Cardiac muscle cell (in vitro differentiated cells and primary cell): ENCODE results near the gene VSIR. TPM values are rescaled to one million over a fixed set of nuclear protein-coding genes. Genes with fewer than 3 reads are reported as not detected.
A peak's percentile ranks its signal among the peaks of the same experiment; 100 is the strongest.

Source experiments
- DNase-seq, 2 donors: peaks; one replicate each; pipeline versions ENCODE4 v3.0.0 to v3.0.0-alpha.2; 2010 to 2017; ENCODE audit warnings: low read depth in 1 of 2, low spot score in 1 of 2
- H3K27ac ChIP-seq: fragments of 200-600 bp; sonication (generic); 2 replicates; pipeline ENCODE4 v1.5.1; 2016
- H3K27me3 ChIP-seq: fragments of 200-600 bp; sonication (generic); 2 replicates; pipeline ENCODE4 v1.6.0; 2016; ENCODE audit warnings: control low read depth
- H3K36me3 ChIP-seq: fragments of 200-600 bp; sonication (generic); 2 replicates; pipeline ENCODE4 v1.5.1; 2016; ENCODE audit warnings: control low read depth
- H3K4me1 ChIP-seq: fragments of 200-600 bp; sonication (generic); 2 replicates; pipeline ENCODE4 v1.8.1; 2017; ENCODE audit warnings: low read depth, mild to moderate bottlenecking, mixed run types
- H3K4me3 ChIP-seq: fragments of 200-600 bp; sonication (generic); 2 replicates; pipeline ENCODE4 v1.5.1; 2016; ENCODE audit warnings: mild to moderate bottlenecking
- H3K9me3 ChIP-seq: fragments of 200-600 bp; sonication (generic); 2 replicates; pipeline ENCODE4 v1.5.1; 2017; ENCODE audit warnings: low read depth, mild to moderate bottlenecking, control low read depth
- CTCF ChIP-seq: IDR thresholded peaks from 2 replicates; pipeline ENCODE4 v1.5.1; 2012; ENCODE audit warnings: low read depth, mild to moderate bottlenecking, low read length
- polyA plus RNA-seq: library from polyadenylated mRNA; unstranded; fragments of >200 nt; fragmentation: Nextera tagmentation; extraction: Ambion mirVana; gene quantifications from 2 replicates; pipeline ENCODE4 v1.2.1, GENCODE V29; 2016
- total RNA-seq: library from RNA; depleted of rRNA; stranded (reverse); fragments of >200 nt; gene quantifications from 2 replicates; pipeline ENCODE4 v1.2.3, GENCODE V29; 2016

VSIR gene
- total and polyA plus RNA-seq, 2 experiments from 2014 or later = 1.7 to 1.8 TPM

- Histone ChIP-seq H3K9me3 (no peaks in the 10 kb centered on the region), H3K27ac (no peak overlapping the region), H3K36me3 (peaks cover 34% of the 10 kb centered on the region), H3K4me1 (no peaks in the 10 kb centered on the region), H3K4me3 (no peak overlapping the region), H3K27me3 (no peaks in the 10 kb centered on the region)
- no peak for DNase-seq
- TF ChIP-seq CTCF = no peak
Observed at GRCh38 chr10:71814922-71815411, 41.6 kb upstream of the VSIR start.

- no peak for TF ChIP-seq CTCF
- H3K27me3 ChIP-seq = no peaks in the 10 kb centered on the region
- peaks cover 19% of the 10 kb centered on the region for H3K36me3 ChIP-seq
- no peak overlapping the region for H3K27ac ChIP-seq
- H3K4me3 ChIP-seq = no peak overlapping the region
- no peaks in the 10 kb centered on the region for H3K9me3 ChIP-seq
- no peaks in the 10 kb centered on the region for H3K4me1 ChIP-seq
- no peak for DNase-seq
Observed at GRCh38 chr10:71812913-71813590, 39.7 kb upstream of the VSIR start.

GRCh38 chr10:71812016-71812912 is 38.9 kb upstream of the VSIR start:
- peak; percentile 89 for TF ChIP-seq CTCF
- H3K4me1 ChIP-seq = no peaks in the 10 kb centered on the region
- H3K36me3 ChIP-seq = peaks cover 11% of the 10 kb centered on the region
- no peaks in the 10 kb centered on the region for H3K9me3 ChIP-seq
- DNase-seq = peak; percentile 70 to 73
- H3K4me3 ChIP-seq = no peak overlapping the region
- no peak overlapping the region for H3K27ac ChIP-seq
- no peaks in the 10 kb centered on the region for H3K27me3 ChIP-seq

GRCh38 chr10:71811351-71811750 is 38.0 kb upstream of the VSIR start:
- DNase-seq = no peak

More at GRCh38 chr10:71811351-71811750, 38.0 kb upstream of the VSIR start:
- no peak for TF ChIP-seq CTCF
- H3K9me3 ChIP-seq = no peaks in the 10 kb centered on the region
- no peak overlapping the region for H3K27ac ChIP-seq
- no peaks in the 10 kb centered on the region for H3K4me1 ChIP-seq
- no peak overlapping the region for H3K4me3 ChIP-seq
- H3K27me3 ChIP-seq = peaks cover 4% of the 10 kb centered on the region
- peaks cover 8% of the 10 kb centered on the region for H3K36me3 ChIP-seq
